Psoas muscle (tissue), 8 donors: ENCODE data around the gene IFFO2. TPM values are rescaled to one million over a fixed set of nuclear protein-coding genes. Genes with fewer than 3 reads are reported as not detected.

Experiments
- ATAC-seq, 4 donors: fragments of 200-7000 bp; cut with Tn5 transposase; one replicate each; pipeline ENCODE4 v1.9.1; 2020; ENCODE audit warnings: moderate library complexity in 3 of 4, mild to moderate bottlenecking in 2 of 4
- DNase-seq, 2 donors: peaks; one replicate each; pipeline ENCODE4 v3.0.0-alpha.2; 2020
- H3K27ac ChIP-seq: fragments of 200-600 bp; one replicate; pipeline ENCODE4 v1.8.0; 2022
- H3K27me3 ChIP-seq, 3 donors: fragments of 200-600 bp in 1 of 3; one replicate each; pipeline versions ENCODE4 v1.6.1 to v1.8.0; 2013 to 2022; ENCODE audit warnings: low read length in 2 of 3, mild to moderate bottlenecking in 2 of 3, moderate library complexity in 1 of 3; ENCODE audit not compliant: insufficient read depth in 3 of 3
- H3K36me3 ChIP-seq, 2 donors: fragments of 200-600 bp in 1 of 2; one replicate each; pipeline versions ENCODE4 v1.6.1 to v1.8.0; 2013 to 2022; ENCODE audit warnings: low read depth in 1 of 2, mild to moderate bottlenecking in 1 of 2, moderate library complexity in 1 of 2; ENCODE audit not compliant: insufficient read depth in 1 of 2
- H3K4me1 ChIP-seq: fragments of 200-600 bp; one replicate; pipeline ENCODE4 v1.8.0; 2022
- H3K4me3 ChIP-seq: fragments of 200-600 bp; one replicate; pipeline ENCODE4 v1.8.0; 2022; ENCODE audit warnings: mild to moderate bottlenecking
- H3K9me3 ChIP-seq: fragments of 200-600 bp; one replicate; pipeline ENCODE4 v1.8.0; 2022
- WGBS, 3 donors: extraction: QIAGEN DNeasy Blood & Tissue Kit; methylation state at CpG; one replicate each; pipeline versions ENCODE4 v1.1.6 to v1.1.7; 2013; 5-methylcytosine and 5-hydroxymethylcytosine counted together
- intact Hi-C, 2 donors: fragments of 100-400 bp; cut with DNase I; formaldehyde crosslinking; loops; one replicate each; pipeline versions ENCODE4 v1.11.0 to v1.14.2; 2022
- polyA plus RNA-seq, 3 donors: library from polyadenylated mRNA; stranded (reverse); fragments of 200-250 nt; gene quantifications; one replicate each; pipeline ENCODE4 v1.2.3, GENCODE V29; 2013
- total RNA-seq, 4 donors: library from RNA; stranded (reverse); fragmentation: NEBNext Ultra II Directional in 2 of 4; extraction: Animal tissue kit (Norgen Biotek cat#: 25700) in 2 of 4; gene quantifications; one replicate each; pipeline versions ENCODE4 v1.2.1 to v1.2.4, GENCODE V29; 2021 to 2023
- TF ChIP-seq, protein P1 (sequence below): fragments of 200-600 bp; IDR thresholded peaks from one replicate; pipeline ENCODE4 v1.8.0; 2022; ENCODE audit warnings: antibody characterized with exemption
- donor health status: healthy with polysubstance abuse.
- donor health status: DM: no; HTN: no; CAD: no; lungs with moderate emphysema.
- donor health status: Bipolar disorder and iron deficiency.
- donor health status: healthy.
- donor health status: DM: yes; HTN: yes; CAD: no.
- donor health status: DM: no; HTN: no; CAD: no.
- donor health status: DM: no; HTN: no; CAD: no.
- donor health status: DM: yes; HTN: yes; CAD: no.

IFFO2 gene
- total and polyA plus RNA-seq, 7 donors, result 0.94 to 14.0 (median 3.7) TPM

DNA sequence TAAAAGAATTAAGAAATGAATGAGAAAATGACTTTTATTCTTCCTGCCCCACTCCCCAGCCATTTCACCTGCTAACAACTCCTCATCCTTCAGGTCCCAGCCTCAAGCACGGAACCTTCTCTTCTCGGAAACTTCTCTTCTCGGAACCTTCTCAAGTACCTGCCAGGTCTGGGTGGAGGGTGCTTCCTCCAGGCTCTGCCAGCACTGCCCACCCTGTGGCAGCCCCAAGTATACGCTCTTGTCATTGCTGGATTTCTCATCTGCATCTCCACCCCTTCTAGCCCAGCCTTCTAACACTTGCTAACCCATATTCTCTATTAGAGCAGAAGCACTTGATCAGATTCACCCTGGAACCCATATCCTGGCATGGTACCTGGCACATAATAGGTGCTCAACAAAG lies 3.9 kb upstream of the IFFO2 start:
- no peaks in the 10 kb centered on the region for H3K9me3 ChIP-seq
- intact Hi-C loops, result no loop called here
- WGBS, 3 donors, result 92 to 97% (median 95%) methylated on average over 4 of the region's 4 CpGs
- peaks cover 4% of the 10 kb centered on the region for H3K4me1 ChIP-seq
- no peak overlapping the region for H3K27ac ChIP-seq
- ATAC-seq, result no peak
- TF ChIP-seq, protein P1, sequence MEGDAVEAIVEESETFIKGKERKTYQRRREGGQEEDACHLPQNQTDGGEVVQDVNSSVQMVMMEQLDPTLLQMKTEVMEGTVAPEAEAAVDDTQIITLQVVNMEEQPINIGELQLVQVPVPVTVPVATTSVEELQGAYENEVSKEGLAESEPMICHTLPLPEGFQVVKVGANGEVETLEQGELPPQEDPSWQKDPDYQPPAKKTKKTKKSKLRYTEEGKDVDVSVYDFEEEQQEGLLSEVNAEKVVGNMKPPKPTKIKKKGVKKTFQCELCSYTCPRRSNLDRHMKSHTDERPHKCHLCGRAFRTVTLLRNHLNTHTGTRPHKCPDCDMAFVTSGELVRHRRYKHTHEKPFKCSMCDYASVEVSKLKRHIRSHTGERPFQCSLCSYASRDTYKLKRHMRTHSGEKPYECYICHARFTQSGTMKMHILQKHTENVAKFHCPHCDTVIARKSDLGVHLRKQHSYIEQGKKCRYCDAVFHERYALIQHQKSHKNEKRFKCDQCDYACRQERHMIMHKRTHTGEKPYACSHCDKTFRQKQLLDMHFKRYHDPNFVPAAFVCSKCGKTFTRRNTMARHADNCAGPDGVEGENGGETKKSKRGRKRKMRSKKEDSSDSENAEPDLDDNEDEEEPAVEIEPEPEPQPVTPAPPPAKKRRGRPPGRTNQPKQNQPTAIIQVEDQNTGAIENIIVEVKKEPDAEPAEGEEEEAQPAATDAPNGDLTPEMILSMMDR, result no peak
- no peak for DNase-seq
- H3K36me3 ChIP-seq, result no peaks in the 10 kb centered on the region
- no peaks in the 10 kb centered on the region for H3K27me3 ChIP-seq
- no peak overlapping the region for H3K4me3 ChIP-seq

DNA sequence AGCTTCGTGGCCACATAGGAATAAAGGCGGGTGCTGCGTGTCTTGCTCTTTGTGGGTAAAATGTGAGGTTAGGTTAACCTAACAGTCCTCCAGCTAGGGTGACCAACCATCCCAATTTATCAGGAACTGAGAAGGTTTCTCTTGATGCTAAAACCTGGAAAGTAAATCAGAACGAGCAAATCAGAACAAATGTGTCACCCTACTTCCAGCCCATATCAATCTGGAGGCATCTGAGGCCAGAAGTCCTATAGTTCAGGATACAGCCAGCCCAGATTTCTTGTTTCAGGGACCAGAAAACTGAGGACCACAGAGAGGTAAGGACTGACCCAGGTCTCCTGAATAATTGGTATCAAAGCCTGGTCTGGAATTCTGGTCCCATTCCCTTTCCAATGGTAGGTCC lies 3.1 kb upstream of the IFFO2 start:
- Histone ChIP-seq H3K9me3 (no peaks in the 10 kb centered on the region), H3K4me3 (no peak overlapping the region), H3K27me3 (no peaks in the 10 kb centered on the region), H3K27ac (no peak overlapping the region), H3K4me1 (peaks cover 12% of the 10 kb centered on the region), H3K36me3 (no peaks in the 10 kb centered on the region)
- 72 to 76% (median 74%) methylated on average over 4 of the region's 4 CpGs for WGBS, 3 donors
- DNase-seq (no peak), ATAC-seq (no peak)
- intact Hi-C loops, result loop anchor here in 1 of 2 donors (5.0 to 10.0 kb wide), 2 partner anchors 37 to 115 kb away; no protein-coding TSS in a partner anchor
- TF ChIP-seq, protein P1, result no peak

DNA sequence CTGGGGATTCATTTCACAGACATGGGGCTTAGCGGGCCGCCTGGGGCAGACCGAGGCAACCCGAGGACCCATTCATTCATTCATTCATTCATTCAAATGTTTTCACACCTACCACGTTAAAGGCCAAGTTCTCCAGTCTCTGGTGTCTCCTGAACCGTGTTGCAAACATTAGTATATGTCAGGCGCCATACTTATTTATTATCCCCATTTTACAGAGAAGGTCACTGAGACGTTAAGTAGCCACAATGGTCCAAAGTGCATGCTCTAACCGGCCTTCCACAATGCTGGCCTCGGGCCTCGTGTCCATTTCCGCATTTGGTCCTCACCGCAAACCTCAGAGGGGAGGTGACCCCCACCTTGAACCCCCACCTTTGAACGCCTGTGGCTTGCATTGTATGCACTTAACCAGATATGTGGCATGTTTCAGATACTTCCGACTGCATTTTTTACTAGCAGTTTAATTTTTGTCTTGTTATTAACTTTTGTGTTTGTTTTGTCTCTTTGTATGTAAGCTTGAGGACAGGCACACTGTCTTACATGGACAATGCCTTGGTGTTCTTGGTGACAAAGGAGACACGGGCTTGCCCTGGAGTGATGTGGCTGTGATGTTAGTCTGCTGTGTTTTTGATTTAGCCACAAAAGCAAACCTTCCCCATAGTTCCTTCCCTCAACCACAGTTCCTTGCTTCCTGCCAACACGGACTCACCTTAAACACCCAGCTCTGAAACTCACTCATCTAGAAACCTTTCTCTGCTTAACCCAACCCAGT lies 1.2 kb upstream of the IFFO2 start:
- peaks cover 12% of the 10 kb centered on the region for H3K4me1 ChIP-seq
- H3K4me3 ChIP-seq, result peak overlapping the region; percentile 80
- intact Hi-C loops, result loop anchor here in 1 of 2 donors (5.0 to 10.0 kb wide), 2 partner anchors 35 to 117 kb away; no protein-coding TSS in a partner anchor
- no peaks in the 10 kb centered on the region for H3K27me3 ChIP-seq
- WGBS, 3 donors, result 72 to 78% (median 76%) methylated on average over 17 of the region's 17 CpGs
- TF ChIP-seq, protein P1, result no peak
- no peak overlapping the region for H3K27ac ChIP-seq
- no peaks in the 10 kb centered on the region for H3K36me3 ChIP-seq
- ATAC-seq (no peak), DNase-seq (no peak)
- H3K9me3 ChIP-seq, result no peaks in the 10 kb centered on the region

DNA sequence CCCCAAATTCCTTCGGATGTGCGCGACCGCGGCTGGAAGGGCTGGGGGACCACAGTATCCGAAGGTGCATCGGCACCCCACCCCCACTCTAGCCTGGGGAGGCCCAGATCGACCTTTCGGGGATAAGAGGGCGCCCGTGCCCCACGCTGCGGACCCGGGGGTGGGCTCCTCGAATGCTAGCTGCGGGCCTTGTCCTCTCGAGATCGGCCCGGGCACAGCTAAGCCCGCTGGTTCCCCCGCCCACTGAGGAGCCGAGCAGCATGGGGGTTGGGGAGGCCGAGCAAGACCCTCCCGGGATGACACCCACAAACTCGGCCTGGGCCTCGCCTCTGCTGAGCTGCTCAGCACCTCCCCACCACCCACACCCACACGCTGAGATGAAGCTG lies 653 bp upstream of the IFFO2 start:
- Histone ChIP-seq H3K4me3 (peak overlapping the region; percentile 80), H3K36me3 (no peaks in the 10 kb centered on the region), H3K9me3 (no peaks in the 10 kb centered on the region), H3K27ac (peak overlapping the region; percentile 68), H3K27me3 (no peaks in the 10 kb centered on the region), H3K4me1 (peaks cover 12% of the 10 kb centered on the region)
- intact Hi-C loops, result loop anchor here in 1 of 2 donors (5.0 to 10.0 kb wide), 2 partner anchors 35 to 118 kb away; no protein-coding TSS in a partner anchor
- DNase-seq (no peak), ATAC-seq (peak in 3 of 4 donors; percentile 4 to 23 (median 4))
- WGBS, 3 donors, result 13 to 22% (median 19%) methylated on average over 21 to 27 of the region's 27 CpGs
- TF ChIP-seq, protein P1, result no peak
